Measurements from ENCODE around the gene TNFRSF4.

GRCh38 chr1:1161683-1162079 lies 52.3 kb downstream of the TNFRSF4 start:
- TF ChIP-seq CTCF (conservative IDR thresholded peaks at IDR 0.05) (no peak), ZFX (IDR thresholded peaks at IDR 0.05) (no peak)
